Measurements from ENCODE around the gene SLC5A10. TPM values are rescaled to one million over a fixed set of nuclear protein-coding genes. Genes with fewer than 3 reads are reported as not detected.

SLC5A10 gene
- polyA plus RNA-seq, 1 experiment: 0.05 TPM

- Histone ChIP-seq H3K27me3 (ENCODE audit: control insufficient read depth, insufficient read depth, low read length) (peaks cover 18% of the 10 kb centered on the region), H3K36me3 (ENCODE audit: control insufficient read depth, insufficient read depth, low read length) (no peaks in the 10 kb centered on the region), H3K4me3 (ENCODE audit: low read depth, low read length) (no peak overlapping the region)
- CTCF ChIA-PET: no interaction called here
- TF ChIP-seq CTCF (IDR thresholded peaks at IDR 0.05; ENCODE audit: insufficient read depth, low read depth, low read length): no peak
- no peak for DNase-seq (ENCODE audit: low read depth)
- POLR2A ChIA-PET: no interaction called here
Observed at GRCh38 chr17:18947866-18948265, 4.1 kb upstream of the SLC5A10 start.

- H3K27me3 ChIP-seq (ENCODE audit: control insufficient read depth, insufficient read depth, low read length): peaks cover 18% of the 10 kb centered on the region
- POLR2A ChIA-PET: no interaction called here
- CTCF ChIA-PET: no interaction called here
- no peak for DNase-seq (ENCODE audit: low read depth)
- no peaks in the 10 kb centered on the region for H3K36me3 ChIP-seq (ENCODE audit: control insufficient read depth, insufficient read depth, low read length)
- TF ChIP-seq CTCF (IDR thresholded peaks at IDR 0.05; ENCODE audit: insufficient read depth, low read depth, low read length): no peak
- no peak overlapping the region for H3K4me3 ChIP-seq (ENCODE audit: low read depth, low read length)
Observed at GRCh38 chr17:18948476-18949006, 3.4 kb upstream of the SLC5A10 start.

GRCh38 chr17:18949566-18949965 is 2.4 kb upstream of the SLC5A10 start:
- ChIA-PET CTCF (interaction anchor here (0.7 kb wide), 1 partner anchor 11 kb away, joined by 4 read pairs; no protein-coding TSS in a partner anchor), POLR2A (no interaction called here)
- Histone ChIP-seq H3K4me3 (ENCODE audit: low read depth, low read length) (no peak overlapping the region), H3K27me3 (ENCODE audit: control insufficient read depth, insufficient read depth, low read length) (peaks cover 18% of the 10 kb centered on the region), H3K36me3 (ENCODE audit: control insufficient read depth, insufficient read depth, low read length) (no peaks in the 10 kb centered on the region)
- DNase-seq (ENCODE audit: low read depth): no peak
- TF ChIP-seq CTCF (IDR thresholded peaks at IDR 0.05; ENCODE audit: insufficient read depth, low read depth, low read length): no peak

GRCh38 chr17:18950346-18950745 is 1.6 kb upstream of the SLC5A10 start:
- DNase-seq (ENCODE audit: low read depth): no peak
- no peaks in the 10 kb centered on the region for H3K36me3 ChIP-seq (ENCODE audit: control insufficient read depth, insufficient read depth, low read length)
- no peak overlapping the region for H3K4me3 ChIP-seq (ENCODE audit: low read depth, low read length)
- TF ChIP-seq CTCF (IDR thresholded peaks at IDR 0.05; ENCODE audit: insufficient read depth, low read depth, low read length): no peak
- CTCF ChIA-PET: no interaction called here
- H3K27me3 ChIP-seq (ENCODE audit: control insufficient read depth, insufficient read depth, low read length): peaks cover 18% of the 10 kb centered on the region
- POLR2A ChIA-PET: no interaction called here

GRCh38 chr17:18950944-18951905 is 740 bp upstream of the SLC5A10 start:
- CTCF ChIA-PET: interaction anchor here (1.0 to 1.4 kb wide), 2 partner anchors 9 to 10 kb away, joined by 4 read pairs; no protein-coding TSS in a partner anchor
- Histone ChIP-seq H3K27me3 (ENCODE audit: control insufficient read depth, insufficient read depth, low read length) (peaks cover 15% of the 10 kb centered on the region), H3K4me3 (ENCODE audit: low read depth, low read length) (no peak overlapping the region), H3K36me3 (ENCODE audit: control insufficient read depth, insufficient read depth, low read length) (no peaks in the 10 kb centered on the region)
- DNase-seq (ENCODE audit: low read depth): no peak
- POLR2A ChIA-PET: no interaction called here
- no peak for TF ChIP-seq CTCF (IDR thresholded peaks at IDR 0.05; ENCODE audit: insufficient read depth, low read depth, low read length)

Measured in BJ (cell line).